HepG2 (cell line): Measurements from ENCODE around the gene OR10V1. TPM values are rescaled to one million over a fixed set of nuclear protein-coding genes. Genes with fewer than 3 reads are reported as not detected.

Source experiments
- ARID2 ChIP-seq: sonication (generic); formaldehyde crosslinking; IDR thresholded peaks from 2 replicates; pipeline ENCODE4 v1.8.1; 2022; ENCODE audit warnings: mild to moderate bottlenecking, missing genetic modification reagents, borderline replicate concordance
- HNF4G ChIP-seq, 2 experiments: sonication (generic) in 1 of 2; formaldehyde crosslinking in 1 of 2; IDR thresholded peaks; 2 replicates each; pipeline versions ENCODE4 v1.4.0 to v1.6.1; 2011 to 2020; ENCODE audit warnings: borderline replicate concordance in 2 of 2, low read depth in 2 of 2, mild to moderate bottlenecking in 2 of 2, low read length in 1 of 2, missing genetic modification reagents in 1 of 2, moderate library complexity in 1 of 2
- ISX ChIP-seq: sonication (generic); formaldehyde crosslinking; conservative IDR thresholded peaks from 2 replicates; pipeline ENCODE4 v1.5.0; 2020; ENCODE audit warnings: missing genetic modification reagents
- KAT2B ChIP-seq: fragments of 150-350 bp; IDR thresholded peaks from 2 replicates; pipeline ENCODE4 v1.6.1; 2014; ENCODE audit warnings: low read depth, low read length, borderline replicate concordance
- KDM1A ChIP-seq: IDR thresholded peaks from 2 replicates; pipeline ENCODE4 v1.6.1; 2016; ENCODE audit warnings: missing compliant biosample characterization
- KLF12 ChIP-seq: sonication (generic); formaldehyde crosslinking; IDR thresholded peaks from 2 replicates; pipeline ENCODE4 v1.4.0; 2020; ENCODE audit warnings: missing genetic modification reagents, borderline replicate concordance
- LCORL ChIP-seq, 2 experiments: fragments of 450-650 bp in 1 of 2; sonication (generic) in 1 of 2; formaldehyde crosslinking in 1 of 2; IDR thresholded peaks; 2 replicates each; pipeline versions ENCODE4 v1.5.0 to v1.6.1; 2017 to 2020; ENCODE audit warnings: antibody characterized with exemption in 1 of 2, missing genetic modification reagents in 1 of 2
- PRPF4 ChIP-seq: fragments of 200-400 bp; formaldehyde crosslinking; IDR thresholded peaks from 2 replicates; pipeline ENCODE4 v1.6.1; 2016; ENCODE audit warnings: low read length, low read depth; ENCODE audit not compliant: poor library complexity, severe bottlenecking
- SP2 ChIP-seq: sonication (generic); formaldehyde crosslinking; IDR thresholded peaks from 2 replicates; pipeline ENCODE4 v1.5.1; 2020; ENCODE audit warnings: mild to moderate bottlenecking, missing genetic modification reagents
- SRSF9 ChIP-seq: fragments of 200-400 bp; formaldehyde crosslinking; IDR thresholded peaks from 2 replicates; pipeline ENCODE4 v1.6.1; 2018; ENCODE audit warnings: borderline replicate concordance, mild to moderate bottlenecking, low read depth, low read length; ENCODE audit not compliant: insufficient read depth, poor library complexity, severe bottlenecking
- XRCC5 ChIP-seq: fragments of 200-400 bp; formaldehyde crosslinking; optimal IDR thresholded peaks from 2 replicates; pipeline ENCODE3; 2017; ENCODE audit warnings: mild to moderate bottlenecking, low read length
- ZBTB7A ChIP-seq: sonication (generic); formaldehyde crosslinking; IDR thresholded peaks from 2 replicates; pipeline ENCODE4 v1.8.0; 2022; ENCODE audit warnings: mild to moderate bottlenecking, missing genetic modification reagents
- ZKSCAN1 ChIP-seq: fragments of 150-350 bp; IDR thresholded peaks from 2 replicates; pipeline ENCODE4 v1.6.1; 2014; ENCODE audit warnings: low read length
- ZNF572 ChIP-seq: sonication (generic); formaldehyde crosslinking; IDR thresholded peaks from 2 replicates; pipeline ENCODE4 v1.5.1; 2020; ENCODE audit warnings: mild to moderate bottlenecking, missing genetic modification reagents
- ZNF83 ChIP-seq: sonication (generic); formaldehyde crosslinking; IDR thresholded peaks from 2 replicates; pipeline ENCODE4 v1.4.0; 2020; ENCODE audit warnings: missing genetic modification reagents, mild to moderate bottlenecking, borderline replicate concordance
- polyA plus RNA-seq, 8 experiments: library from polyadenylated mRNA; depleted of rRNA in 3 of 8; stranded (reverse) in 7 of 8; unstranded in 1 of 8; fragments of >200 nt; fragmentation: Illumina TruSeq in 4 of 8; extraction: Trizol in 4 of 8; gene quantifications; 2 replicates each; pipeline versions ENCODE4 v1.2.1 to v1.2.3, GENCODE V29; 2011 to 2016; ENCODE audit warnings: low read depth in 4 of 8, missing spikeins in 1 of 8, mixed read lengths in 1 of 8; ENCODE audit not compliant: insufficient read depth in 1 of 8
- total RNA-seq, 5 experiments: library from RNA; depleted of rRNA; stranded (reverse); fragments of >200 nt; fragmentation: Illumina TruSeq; extraction: Trizol; gene quantifications; 2 replicates each; pipeline ENCODE4 v1.2.3, GENCODE V29; 2016; ENCODE audit warnings: low read depth in 1 of 5
- TF ChIP-seq, protein P1 (sequence below): sonication (generic); formaldehyde crosslinking; IDR thresholded peaks from 2 replicates; pipeline ENCODE4 v1.8.1; 2023; ENCODE audit warnings: mild to moderate bottlenecking, moderate library complexity, missing genetic modification reagents
- TF ChIP-seq, protein P2 (sequence below): sonication (generic); formaldehyde crosslinking; IDR thresholded peaks from 2 replicates; pipeline ENCODE4 v1.4.0; 2020; ENCODE audit warnings: missing genetic modification reagents
- TF ChIP-seq, protein P3 (sequence below): sonication (generic); formaldehyde crosslinking; IDR thresholded peaks from 2 replicates; pipeline ENCODE4 v1.4.0; 2020; ENCODE audit warnings: missing genetic modification reagents, borderline replicate concordance
- TF ChIP-seq, protein P4 (sequence below): sonication (generic); formaldehyde crosslinking; IDR thresholded peaks from 2 replicates; pipeline ENCODE4; 2020; ENCODE audit warnings: missing genetic modification reagents, mild to moderate bottlenecking, borderline replicate concordance

OR10V1 gene
- total and polyA plus RNA-seq, 2 of the 13 experiments (the other 11 are each of a cell fraction or from before 2014, with no cell fraction given) = not detected

DNA sequence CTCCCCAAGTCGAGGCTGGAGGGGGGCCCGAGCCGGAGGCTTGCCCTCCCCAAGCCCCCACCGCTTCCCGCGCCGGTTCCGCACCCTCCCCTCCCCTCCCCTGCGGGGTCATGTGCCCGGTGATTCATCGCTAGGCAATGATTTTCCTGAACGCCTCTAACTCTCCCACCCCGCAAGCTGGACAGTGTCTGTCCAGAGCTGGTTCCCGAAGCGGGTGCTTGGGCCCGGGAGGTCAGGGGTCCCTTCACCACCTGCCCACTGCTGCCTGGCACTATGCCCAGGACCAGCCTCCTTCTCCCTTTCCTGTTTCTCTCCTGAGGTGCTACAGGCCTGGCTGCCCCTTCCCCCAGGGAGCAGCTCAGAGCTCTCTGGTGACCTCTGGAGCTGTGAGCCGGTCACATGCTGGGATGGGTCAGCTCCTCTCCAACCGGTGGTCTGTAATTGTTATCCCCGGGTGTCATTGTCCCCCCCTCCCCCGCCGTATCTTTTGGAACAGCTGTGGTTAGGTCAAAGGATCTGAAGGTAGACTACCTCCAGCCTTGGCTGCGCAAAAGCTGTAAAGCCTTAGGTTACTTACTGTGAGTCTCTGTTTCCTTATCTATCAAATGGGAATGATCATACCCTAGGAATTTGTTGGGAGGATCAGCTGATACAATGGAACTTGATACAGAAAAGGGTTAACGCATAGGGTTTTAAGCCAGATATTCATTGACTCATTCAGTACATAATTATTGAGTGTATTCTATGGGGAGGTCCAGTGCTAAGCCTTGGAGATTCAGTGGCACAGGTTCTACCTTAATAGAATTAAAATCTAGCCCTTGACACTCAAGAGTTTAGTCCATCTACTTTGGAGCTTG, 42.3 kb upstream of the OR10V1 start (continued):
- TF ChIP-seq ZBTB7A (CRISPR knock-in tag) (no peak), LCORL (IDR thresholded peaks at IDR 0.05) (no peak), LCORL (CRISPR knock-in tag; IDR thresholded peaks at IDR 0.05) (peak; percentile 50; the same call in 1 of the 2 replicates), PRPF4 (no peak), SP2 (CRISPR knock-in tag) (no peak), KAT2B (no peak), ZNF572 (CRISPR knock-in tag) (no peak), SRSF9 (no peak), ZNF83 (CRISPR knock-in tag) (no peak), XRCC5 (peak; percentile 24), ZKSCAN1 (no peak), KLF12 (no peak), KDM1A (CRISPR knock-in tag) (no peak), HNF4G (IDR thresholded peaks at IDR 0.05; ENCODE audit: borderline replicate concordance, low read depth, low read length) (no peak), HNF4G (CRISPR knock-in tag; IDR thresholded peaks at IDR 0.05; ENCODE audit: borderline replicate concordance, low read depth) (no peak), ISX (CRISPR knock-in tag) (no peak), ARID2 (CRISPR knock-in tag) (no peak)
- TF ChIP-seq, protein P1, sequence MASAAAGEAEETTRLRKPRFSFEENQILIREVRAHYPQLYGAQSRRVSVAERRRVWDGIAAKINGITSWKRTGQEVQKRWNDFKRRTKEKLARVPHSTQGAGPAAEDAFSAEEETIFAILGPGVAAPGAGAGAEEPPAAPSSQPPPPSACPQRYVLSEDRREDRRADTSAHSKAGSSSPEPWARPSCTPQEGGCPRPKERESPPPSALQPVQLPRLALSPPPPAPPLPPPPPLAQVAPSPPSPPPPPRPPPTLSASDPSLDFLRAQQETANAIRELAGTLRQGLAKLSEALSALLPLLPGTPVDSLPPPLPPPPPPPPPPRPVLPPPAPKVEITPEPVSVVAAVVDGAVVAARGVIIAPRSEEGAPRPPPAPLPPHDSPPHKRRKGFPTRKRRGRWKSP (CRISPR knock-in tag) = 0 out of 2 replicates have a peak, but pooled peaks have one; percentile 32
- TF ChIP-seq, protein P2, sequence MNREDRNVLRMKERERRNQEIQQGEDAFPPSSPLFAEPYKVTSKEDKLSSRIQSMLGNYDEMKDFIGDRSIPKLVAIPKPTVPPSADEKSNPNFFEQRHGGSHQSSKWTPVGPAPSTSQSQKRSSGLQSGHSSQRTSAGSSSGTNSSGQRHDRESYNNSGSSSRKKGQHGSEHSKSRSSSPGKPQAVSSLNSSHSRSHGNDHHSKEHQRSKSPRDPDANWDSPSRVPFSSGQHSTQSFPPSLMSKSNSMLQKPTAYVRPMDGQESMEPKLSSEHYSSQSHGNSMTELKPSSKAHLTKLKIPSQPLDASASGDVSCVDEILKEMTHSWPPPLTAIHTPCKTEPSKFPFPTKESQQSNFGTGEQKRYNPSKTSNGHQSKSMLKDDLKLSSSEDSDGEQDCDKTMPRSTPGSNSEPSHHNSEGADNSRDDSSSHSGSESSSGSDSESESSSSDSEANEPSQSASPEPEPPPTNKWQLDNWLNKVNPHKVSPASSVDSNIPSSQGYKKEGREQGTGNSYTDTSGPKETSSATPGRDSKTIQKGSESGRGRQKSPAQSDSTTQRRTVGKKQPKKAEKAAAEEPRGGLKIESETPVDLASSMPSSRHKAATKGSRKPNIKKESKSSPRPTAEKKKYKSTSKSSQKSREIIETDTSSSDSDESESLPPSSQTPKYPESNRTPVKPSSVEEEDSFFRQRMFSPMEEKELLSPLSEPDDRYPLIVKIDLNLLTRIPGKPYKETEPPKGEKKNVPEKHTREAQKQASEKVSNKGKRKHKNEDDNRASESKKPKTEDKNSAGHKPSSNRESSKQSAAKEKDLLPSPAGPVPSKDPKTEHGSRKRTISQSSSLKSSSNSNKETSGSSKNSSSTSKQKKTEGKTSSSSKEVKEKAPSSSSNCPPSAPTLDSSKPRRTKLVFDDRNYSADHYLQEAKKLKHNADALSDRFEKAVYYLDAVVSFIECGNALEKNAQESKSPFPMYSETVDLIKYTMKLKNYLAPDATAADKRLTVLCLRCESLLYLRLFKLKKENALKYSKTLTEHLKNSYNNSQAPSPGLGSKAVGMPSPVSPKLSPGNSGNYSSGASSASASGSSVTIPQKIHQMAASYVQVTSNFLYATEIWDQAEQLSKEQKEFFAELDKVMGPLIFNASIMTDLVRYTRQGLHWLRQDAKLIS (CRISPR knock-in tag) = no peak
- TF ChIP-seq, protein P3, sequence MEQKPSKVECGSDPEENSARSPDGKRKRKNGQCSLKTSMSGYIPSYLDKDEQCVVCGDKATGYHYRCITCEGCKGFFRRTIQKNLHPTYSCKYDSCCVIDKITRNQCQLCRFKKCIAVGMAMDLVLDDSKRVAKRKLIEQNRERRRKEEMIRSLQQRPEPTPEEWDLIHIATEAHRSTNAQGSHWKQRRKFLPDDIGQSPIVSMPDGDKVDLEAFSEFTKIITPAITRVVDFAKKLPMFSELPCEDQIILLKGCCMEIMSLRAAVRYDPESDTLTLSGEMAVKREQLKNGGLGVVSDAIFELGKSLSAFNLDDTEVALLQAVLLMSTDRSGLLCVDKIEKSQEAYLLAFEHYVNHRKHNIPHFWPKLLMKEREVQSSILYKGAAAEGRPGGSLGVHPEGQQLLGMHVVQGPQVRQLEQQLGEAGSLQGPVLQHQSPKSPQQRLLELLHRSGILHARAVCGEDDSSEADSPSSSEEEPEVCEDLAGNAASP (CRISPR knock-in tag) = no peak
- TF ChIP-seq, protein P4, sequence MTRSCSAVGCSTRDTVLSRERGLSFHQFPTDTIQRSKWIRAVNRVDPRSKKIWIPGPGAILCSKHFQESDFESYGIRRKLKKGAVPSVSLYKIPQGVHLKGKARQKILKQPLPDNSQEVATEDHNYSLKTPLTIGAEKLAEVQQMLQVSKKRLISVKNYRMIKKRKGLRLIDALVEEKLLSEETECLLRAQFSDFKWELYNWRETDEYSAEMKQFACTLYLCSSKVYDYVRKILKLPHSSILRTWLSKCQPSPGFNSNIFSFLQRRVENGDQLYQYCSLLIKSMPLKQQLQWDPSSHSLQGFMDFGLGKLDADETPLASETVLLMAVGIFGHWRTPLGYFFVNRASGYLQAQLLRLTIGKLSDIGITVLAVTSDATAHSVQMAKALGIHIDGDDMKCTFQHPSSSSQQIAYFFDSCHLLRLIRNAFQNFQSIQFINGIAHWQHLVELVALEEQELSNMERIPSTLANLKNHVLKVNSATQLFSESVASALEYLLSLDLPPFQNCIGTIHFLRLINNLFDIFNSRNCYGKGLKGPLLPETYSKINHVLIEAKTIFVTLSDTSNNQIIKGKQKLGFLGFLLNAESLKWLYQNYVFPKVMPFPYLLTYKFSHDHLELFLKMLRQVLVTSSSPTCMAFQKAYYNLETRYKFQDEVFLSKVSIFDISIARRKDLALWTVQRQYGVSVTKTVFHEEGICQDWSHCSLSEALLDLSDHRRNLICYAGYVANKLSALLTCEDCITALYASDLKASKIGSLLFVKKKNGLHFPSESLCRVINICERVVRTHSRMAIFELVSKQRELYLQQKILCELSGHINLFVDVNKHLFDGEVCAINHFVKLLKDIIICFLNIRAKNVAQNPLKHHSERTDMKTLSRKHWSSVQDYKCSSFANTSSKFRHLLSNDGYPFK = no peak
